HFFc6 (cell line): ENCODE measurements around the gene GPR52. TPM values are rescaled to one million over a fixed set of nuclear protein-coding genes. Genes with fewer than 3 reads are reported as not detected.
A peak's percentile ranks its signal among the peaks of the same experiment; 100 is the strongest.

Source experiments
- DNase-seq: peaks from one replicate; pipeline ENCODE4 v3.0.0-alpha.2; 2018
- H3K27ac Mint-ChIP-seq: 2 replicates; pipeline ENCODE4 v1.8.0; 2020; ENCODE audit warnings: mild to moderate bottlenecking, mixed read lengths
- H3K27me3 Mint-ChIP-seq: 2 replicates; pipeline ENCODE4 v1.8.0; 2021; ENCODE audit warnings: mild to moderate bottlenecking, moderate library complexity, mixed read lengths; ENCODE audit not compliant: insufficient read depth
- H3K36me3 Mint-ChIP-seq: 2 replicates; pipeline ENCODE4 v1.8.0; 2021; ENCODE audit warnings: low read depth, mixed read lengths
- H3K4me1 Mint-ChIP-seq: 2 replicates; pipeline ENCODE4 v1.8.0; 2020; ENCODE audit warnings: low read depth, mixed read lengths
- H3K4me3 Mint-ChIP-seq: 2 replicates; pipeline ENCODE4 v1.8.0; 2020; ENCODE audit warnings: mild to moderate bottlenecking, moderate library complexity, mixed read lengths
- H3K9me3 Mint-ChIP-seq: 2 replicates; pipeline ENCODE4 v1.8.0; 2020; ENCODE audit warnings: mild to moderate bottlenecking, mixed read lengths
- total RNA-seq, 6 experiments: library from RNA; stranded (reverse); fragmentation: NEBNext Ultra II Directional; extraction: Animal tissue kit (Norgen Biotek cat#: 25700); gene quantifications; 2 replicates in 1 of 6; 3 replicates in 5 of 6; pipeline ENCODE4 v1.2.3, GENCODE V29; 2021
- TF ChIP-seq, protein P1 (sequence below): fragments of 200-600 bp; sonication (generic); IDR thresholded peaks from 2 replicates; pipeline ENCODE4 v1.5.0; 2021; ENCODE audit warnings: antibody characterized with exemption, mild to moderate bottlenecking

GPR52 gene
- total RNA-seq, 6 experiments from 2014 or later, result not detected

DNA sequence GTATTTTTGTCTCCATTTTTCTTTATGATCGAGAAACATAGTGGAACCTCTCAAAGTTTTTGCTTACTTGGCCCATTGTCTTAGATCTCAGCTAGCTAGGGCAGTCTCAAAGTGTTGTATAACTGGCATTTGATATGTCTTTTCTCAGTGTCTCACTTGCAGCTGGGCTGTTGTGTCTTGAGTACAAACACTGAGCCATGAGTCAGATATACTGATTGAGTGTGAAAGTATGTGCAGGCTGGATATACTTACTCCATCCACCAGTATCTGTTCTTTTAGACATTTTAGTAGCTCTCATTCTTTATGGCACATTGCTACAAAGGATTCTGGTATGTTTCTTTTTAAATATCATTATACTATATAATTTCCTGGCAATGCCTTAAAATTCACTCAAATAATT lies 14.3 kb upstream of the GPR52 start:
- Mint-ChIP-seq H3K27me3 (no peaks in the 10 kb centered on the region; the same call in 1 of the 2 replicates), H3K27ac (peak overlapping the region; percentile 6; the same call in 1 of the 2 replicates), H3K9me3 (peaks cover 9% of the 10 kb centered on the region; the same call in 1 of the 2 replicates), H3K4me1 (peaks cover 12% of the 10 kb centered on the region), H3K36me3 (peaks cover 12% of the 10 kb centered on the region; the same call in 1 of the 2 replicates), H3K4me3 (no peak overlapping the region)
- TF ChIP-seq, protein P1, sequence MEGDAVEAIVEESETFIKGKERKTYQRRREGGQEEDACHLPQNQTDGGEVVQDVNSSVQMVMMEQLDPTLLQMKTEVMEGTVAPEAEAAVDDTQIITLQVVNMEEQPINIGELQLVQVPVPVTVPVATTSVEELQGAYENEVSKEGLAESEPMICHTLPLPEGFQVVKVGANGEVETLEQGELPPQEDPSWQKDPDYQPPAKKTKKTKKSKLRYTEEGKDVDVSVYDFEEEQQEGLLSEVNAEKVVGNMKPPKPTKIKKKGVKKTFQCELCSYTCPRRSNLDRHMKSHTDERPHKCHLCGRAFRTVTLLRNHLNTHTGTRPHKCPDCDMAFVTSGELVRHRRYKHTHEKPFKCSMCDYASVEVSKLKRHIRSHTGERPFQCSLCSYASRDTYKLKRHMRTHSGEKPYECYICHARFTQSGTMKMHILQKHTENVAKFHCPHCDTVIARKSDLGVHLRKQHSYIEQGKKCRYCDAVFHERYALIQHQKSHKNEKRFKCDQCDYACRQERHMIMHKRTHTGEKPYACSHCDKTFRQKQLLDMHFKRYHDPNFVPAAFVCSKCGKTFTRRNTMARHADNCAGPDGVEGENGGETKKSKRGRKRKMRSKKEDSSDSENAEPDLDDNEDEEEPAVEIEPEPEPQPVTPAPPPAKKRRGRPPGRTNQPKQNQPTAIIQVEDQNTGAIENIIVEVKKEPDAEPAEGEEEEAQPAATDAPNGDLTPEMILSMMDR, result no peak
- peak; percentile 50 for DNase-seq

DNA sequence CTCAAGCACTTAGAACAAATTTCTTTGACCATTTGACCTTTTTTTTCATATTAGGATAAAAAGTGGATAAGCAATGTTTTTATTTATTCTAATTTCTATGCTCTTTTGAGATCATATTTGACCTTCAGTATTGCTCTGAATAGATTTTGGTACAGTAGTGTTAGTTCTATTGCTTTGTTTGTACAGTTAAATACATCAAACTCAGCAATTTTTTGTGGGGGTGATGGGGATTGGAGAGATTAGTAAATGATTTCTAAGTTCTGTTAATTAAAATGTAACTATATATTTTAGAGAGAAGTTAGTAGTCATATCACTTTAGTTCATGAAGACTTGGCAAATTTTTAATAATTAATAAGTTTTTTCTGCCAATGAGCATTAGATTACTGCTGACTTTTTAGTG lies 2.4 kb upstream of the GPR52 start:
- DNase-seq, result no peak
- H3K4me3 Mint-ChIP-seq, result no peak overlapping the region
- no peaks in the 10 kb centered on the region for H3K4me1 Mint-ChIP-seq
- H3K27ac Mint-ChIP-seq, result no peak overlapping the region
- H3K36me3 Mint-ChIP-seq, result no peaks in the 10 kb centered on the region
- no peaks in the 10 kb centered on the region for H3K9me3 Mint-ChIP-seq
- TF ChIP-seq, protein P1, result no peak
- peaks cover 2% of the 10 kb centered on the region; the same call in 1 of the 2 replicates for H3K27me3 Mint-ChIP-seq

DNA sequence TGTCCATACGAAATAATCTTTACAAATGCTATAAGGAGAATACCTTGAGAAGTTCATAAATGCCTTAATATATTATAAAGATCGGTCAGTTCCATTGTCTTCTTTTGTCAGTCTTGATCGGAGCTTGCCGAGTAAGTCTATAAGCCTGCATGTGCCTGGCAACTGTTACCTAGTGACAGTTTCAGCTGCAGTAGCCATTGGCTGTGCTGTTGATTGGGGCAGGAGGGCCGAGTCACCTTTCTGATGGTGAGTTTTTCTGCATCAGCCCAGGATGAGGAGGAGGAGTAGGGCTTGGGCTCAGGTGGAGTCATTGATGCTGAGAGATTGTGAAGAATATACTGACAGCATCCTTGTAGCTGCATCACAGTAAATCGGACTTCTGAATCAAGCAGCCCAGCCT lies 1.9 kb upstream of the GPR52 start:
- no peak for DNase-seq
- Mint-ChIP-seq H3K4me1 (no peaks in the 10 kb centered on the region), H3K4me3 (no peak overlapping the region), H3K27me3 (peaks cover 2% of the 10 kb centered on the region; the same call in 1 of the 2 replicates), H3K27ac (no peak overlapping the region), H3K9me3 (no peaks in the 10 kb centered on the region), H3K36me3 (no peaks in the 10 kb centered on the region)
- TF ChIP-seq, protein P1, result no peak

DNA sequence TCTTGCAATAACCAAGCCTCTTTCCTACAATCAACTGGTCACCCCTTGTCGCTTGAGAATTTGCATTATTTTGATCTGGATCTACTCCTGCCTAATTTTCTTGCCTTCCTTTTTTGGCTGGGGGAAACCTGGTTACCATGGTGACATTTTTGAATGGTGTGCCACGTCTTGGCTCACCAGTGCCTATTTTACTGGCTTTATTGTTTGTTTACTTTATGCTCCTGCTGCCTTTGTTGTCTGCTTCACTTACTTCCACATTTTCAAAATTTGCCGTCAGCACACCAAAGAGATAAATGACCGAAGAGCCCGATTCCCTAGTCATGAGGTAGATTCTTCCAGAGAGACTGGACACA lies 743 bp downstream of the GPR52 start:
- H3K9me3 Mint-ChIP-seq, result no peaks in the 10 kb centered on the region
- H3K36me3 Mint-ChIP-seq, result no peaks in the 10 kb centered on the region
- H3K4me3 Mint-ChIP-seq, result no peak overlapping the region
- no peak for DNase-seq
- TF ChIP-seq, protein P1, result no peak
- H3K27me3 Mint-ChIP-seq, result peaks cover 2% of the 10 kb centered on the region; the same call in 1 of the 2 replicates
- no peak overlapping the region for H3K27ac Mint-ChIP-seq
- H3K4me1 Mint-ChIP-seq, result no peaks in the 10 kb centered on the region

DNA sequence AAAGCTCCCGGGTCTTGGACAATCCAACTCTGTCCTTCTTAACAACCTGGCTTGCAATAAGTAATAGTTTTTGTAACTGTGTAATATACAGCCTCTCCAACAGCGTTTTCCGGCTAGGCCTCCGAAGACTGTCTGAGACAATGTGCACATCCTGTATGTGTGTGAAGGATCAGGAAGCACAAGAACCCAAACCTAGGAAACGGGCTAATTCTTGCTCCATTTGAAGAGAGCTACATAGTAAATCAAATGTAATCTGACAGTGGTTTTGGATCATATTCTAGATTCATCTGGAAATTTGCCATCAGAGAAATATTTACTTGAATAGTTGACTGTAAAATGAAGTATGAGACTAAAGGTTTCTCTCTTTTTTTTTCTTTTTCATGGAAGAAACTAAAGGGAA lies 1.2 kb downstream of the GPR52 start:
- Mint-ChIP-seq H3K36me3 (no peaks in the 10 kb centered on the region), H3K9me3 (no peaks in the 10 kb centered on the region), H3K4me1 (no peaks in the 10 kb centered on the region), H3K27me3 (peaks cover 2% of the 10 kb centered on the region; the same call in 1 of the 2 replicates), H3K4me3 (no peak overlapping the region), H3K27ac (no peak overlapping the region)
- no peak for DNase-seq
- TF ChIP-seq, protein P1, result no peak

DNA sequence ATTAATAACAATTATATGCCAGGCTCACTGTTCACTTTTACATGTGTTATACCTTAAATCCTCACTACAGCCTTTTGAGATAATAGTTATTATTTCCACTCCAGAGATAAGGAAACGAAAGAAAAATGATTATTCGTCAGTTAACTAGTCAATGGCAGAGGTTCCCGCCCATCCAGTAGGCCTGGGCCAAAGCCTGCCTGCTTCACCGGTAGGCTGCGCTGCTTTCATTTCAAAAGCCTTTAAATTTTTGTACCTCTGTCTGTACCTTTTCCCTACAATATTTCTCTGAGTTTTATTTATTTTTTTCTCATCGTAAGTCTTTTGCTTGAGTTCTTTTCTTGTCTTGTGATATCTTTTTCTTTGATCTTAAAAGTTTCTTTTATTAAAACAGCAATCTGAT lies 3.6 kb downstream of the GPR52 start:
- H3K4me1 Mint-ChIP-seq, result no peaks in the 10 kb centered on the region
- no peak overlapping the region for H3K27ac Mint-ChIP-seq
- no peak for DNase-seq
- H3K36me3 Mint-ChIP-seq, result no peaks in the 10 kb centered on the region
- H3K27me3 Mint-ChIP-seq, result no peaks in the 10 kb centered on the region
- no peak overlapping the region for H3K4me3 Mint-ChIP-seq
- no peaks in the 10 kb centered on the region for H3K9me3 Mint-ChIP-seq
- TF ChIP-seq, protein P1, result no peak
